ENCODE results near the gene SLC4A11. TPM values are rescaled to one million over a fixed set of nuclear protein-coding genes. Genes with fewer than 3 reads are reported as not detected.
A peak's percentile ranks its signal among the peaks of the same experiment; 100 is the strongest.

The SLC4A11 gene
- total RNA-seq (2014; rRNA removed; shearing (Covaris generic)), result 0.60 and 0.68 TPM in 2 replicates

DNA sequence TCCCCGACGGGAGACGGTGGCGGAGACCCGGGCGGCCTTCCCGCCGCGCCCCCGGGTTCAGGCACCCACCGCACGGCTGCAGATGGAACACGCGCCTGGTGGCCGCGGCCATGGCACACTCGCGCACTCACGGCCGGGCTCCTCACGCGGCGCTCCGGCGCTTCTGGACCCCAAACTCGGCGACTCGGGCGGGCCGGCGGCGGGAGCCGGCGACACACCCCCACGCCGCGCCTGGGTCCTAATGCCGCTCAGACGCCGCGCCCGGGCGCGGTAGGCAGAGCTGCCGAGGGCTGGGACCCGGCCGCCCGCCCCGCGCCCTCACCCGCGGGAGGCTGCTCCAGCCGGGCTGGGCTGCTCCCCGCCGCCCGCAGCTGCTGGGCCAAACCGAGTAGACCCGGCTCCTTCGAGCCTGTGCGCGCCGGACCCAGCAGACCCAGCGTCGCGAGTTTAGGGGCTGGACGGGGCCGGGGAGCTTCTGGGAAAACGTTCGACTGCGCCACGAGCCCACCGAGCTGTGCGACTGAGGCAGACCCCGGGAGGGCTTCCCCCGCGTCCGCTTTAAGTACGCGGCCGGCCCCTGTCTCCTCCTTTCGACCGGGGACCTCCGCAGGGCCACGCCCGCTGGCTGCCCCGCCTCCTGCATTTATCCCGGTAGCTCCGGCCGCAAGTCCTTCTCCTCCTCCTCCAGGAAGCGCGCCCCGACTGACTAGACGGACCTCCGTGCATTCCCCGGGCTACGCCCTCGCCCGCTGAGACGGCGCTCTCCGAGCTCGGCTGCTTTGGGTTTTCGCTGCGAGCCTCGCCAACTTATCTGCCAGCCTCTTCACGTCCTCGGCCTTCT, at the start of gene SLC4A11:
SLC4A11 (minus strand) TSS at position 165 of the 841 bp plus-strand sequence; CDS start at position 112, 53 bp downstream.
- peak; percentile 68 for DNase-seq (ENCODE audit: low read depth)

DNA sequence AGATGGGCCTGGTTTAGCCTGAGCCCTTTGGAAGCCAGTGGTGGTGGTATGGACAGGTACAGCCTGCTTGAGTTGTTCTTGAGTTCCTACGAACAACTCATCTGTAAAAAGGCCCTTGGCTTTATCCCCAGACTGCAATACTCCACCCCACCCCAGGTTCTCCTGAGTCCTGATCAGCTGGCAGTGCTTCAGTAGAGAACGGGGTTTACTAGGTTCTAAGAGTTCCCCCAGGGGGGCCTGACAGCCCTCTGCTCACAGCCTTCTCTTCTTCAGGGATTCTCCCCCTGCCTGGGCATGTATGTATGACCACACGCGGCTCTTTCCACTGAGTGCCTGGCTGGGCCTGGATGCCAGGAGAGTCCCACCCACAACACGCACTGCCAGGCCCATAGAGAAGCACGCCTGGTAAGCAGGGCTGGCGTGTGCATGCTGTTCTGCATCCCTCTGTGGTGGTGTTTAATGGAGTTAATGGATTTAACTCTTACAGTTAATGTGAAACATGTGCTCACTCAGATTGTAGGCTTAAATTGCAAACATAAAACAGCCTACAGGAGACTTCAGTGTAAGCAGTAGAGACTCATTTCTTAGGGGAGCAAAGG, 44.3 kb upstream of the SLC4A11 start:
- DNase-seq (ENCODE audit: low read depth), result no peak

DNA sequence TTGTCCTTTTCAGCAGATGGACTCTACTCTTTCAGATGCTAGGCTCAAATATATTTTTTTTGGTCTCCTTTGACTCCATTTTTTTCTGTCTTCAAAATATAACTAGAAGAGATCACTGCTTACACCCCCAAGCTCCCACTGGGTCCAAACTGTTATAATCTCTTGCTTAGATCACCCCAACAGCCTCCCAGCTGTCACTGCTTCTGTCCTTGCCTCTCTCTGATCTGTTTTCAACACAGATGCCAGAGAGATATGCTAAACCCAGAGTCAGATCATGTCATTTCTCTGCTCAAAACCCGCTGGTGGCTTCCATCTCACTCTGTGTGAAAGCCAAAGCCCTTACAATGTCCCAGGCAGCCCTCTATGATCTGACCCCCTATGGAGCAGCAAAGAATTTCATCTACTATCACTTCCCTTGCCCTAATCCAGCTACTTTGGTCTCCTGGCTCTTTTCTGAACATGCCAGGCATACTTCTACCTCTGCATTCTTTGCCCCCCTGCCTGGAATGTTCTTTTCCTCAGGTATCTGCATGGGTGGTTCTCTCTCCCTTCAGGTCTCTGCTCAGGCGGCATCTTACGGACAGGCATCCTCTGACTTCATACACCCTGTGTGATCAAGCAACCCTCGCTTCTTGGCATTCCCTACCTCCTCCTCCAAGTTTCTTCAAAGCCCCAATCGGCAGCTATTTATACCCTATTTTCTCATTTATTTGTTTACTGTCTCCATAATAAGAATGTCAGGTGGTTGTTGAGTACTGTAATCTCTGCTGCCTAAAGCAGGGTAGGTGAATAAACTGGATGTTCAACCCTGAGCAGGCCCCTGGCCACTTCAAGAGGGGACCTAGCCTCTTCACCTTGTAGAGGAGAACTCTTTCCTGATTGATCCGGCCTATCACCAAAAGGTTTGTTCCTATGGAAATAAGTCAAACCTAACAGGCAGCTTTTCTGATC, 43.6 kb upstream of the SLC4A11 start:
- DNase-seq (ENCODE audit: low read depth), result no peak

GRCh38 chr20:3281437-3281836, 42.4 kb upstream of the SLC4A11 start:
- DNase-seq (ENCODE audit: low read depth), result no peak

- DNase-seq (ENCODE audit: low read depth), result no peak
These were observed 40.8 kb upstream of the SLC4A11 start for GRCh38 chr20:3279761-3280160.

DNA sequence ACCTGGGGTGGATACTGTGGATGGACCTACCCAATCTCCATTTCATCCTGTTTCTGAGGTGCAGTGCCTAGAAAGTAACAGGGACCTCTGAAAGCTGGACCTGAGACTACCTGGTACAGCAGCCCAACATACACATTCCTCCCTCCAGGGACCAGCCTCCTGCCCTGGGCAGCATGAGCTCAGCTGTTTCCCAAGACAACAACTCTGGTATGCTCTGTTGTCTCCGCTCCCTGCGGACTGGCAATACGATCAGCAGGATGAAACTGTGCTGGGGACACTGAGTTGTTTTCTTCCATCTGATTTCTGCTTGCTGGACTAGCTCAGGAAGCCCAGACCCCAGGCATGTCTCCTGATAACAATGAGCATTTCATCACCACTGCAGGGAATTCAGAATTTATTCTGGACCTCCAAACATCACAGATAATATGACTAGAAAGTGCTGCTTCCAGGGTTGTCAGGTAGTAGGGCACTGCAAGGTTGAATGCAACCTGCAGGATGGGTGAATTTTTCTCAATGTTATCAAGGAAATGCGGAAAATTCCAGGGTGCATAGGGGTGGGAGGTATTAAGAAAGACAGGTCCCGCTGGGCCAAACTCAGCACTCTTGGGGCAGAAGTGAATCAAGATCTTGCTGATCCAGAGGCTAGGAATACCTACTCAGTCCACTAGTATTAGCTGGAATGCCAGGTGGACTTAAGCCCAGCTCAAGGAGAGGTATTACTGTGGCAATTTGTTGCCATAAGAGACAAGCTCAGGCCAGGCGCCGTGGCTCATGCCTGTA, 38.9 kb upstream of the SLC4A11 start:
- DNase-seq (ENCODE audit: low read depth), result no peak

- DNase-seq (ENCODE audit: low read depth), result peak; percentile 16
These were observed 37.7 kb upstream of the SLC4A11 start for GRCh38 chr20:3276680-3277015.

DNA sequence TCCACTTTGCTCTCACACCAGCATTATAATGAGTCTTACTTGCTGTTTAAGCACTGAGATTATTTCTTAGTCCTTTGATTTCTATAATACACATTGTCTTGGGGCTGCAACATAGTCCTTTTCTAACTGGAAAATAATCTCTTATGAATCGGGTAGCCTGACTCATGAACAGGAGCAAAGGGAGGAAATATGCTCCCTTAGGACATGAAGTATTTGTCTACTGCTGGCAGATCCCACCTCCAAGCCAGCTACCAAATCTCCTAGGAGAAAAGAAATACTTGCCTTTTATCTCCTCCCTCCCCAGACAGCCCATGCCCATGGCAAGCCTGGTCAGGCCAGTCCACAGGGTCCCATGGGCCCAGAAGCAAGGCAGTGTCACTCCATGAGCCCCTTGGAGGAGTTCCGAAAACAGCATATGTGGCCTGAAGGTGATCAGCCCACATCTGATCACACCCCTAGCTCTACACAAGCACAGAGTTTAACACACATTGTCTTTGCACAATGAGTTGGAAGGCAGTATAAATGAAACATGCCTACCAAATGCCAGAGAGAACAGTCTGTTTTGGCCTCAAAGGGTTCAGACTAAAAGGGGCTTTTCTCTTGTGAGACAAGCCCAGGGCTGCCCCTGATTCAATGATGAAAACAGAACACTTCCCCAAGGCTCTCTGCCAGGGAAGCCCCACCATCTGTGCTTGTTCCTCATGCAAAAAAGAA, 37.1 kb upstream of the SLC4A11 start:
- DNase-seq (ENCODE audit: low read depth), result no peak

GRCh38 chr20:3275064-3275935, 36.3 kb upstream of the SLC4A11 start:
- DNase-seq (ENCODE audit: low read depth), result no peak

- no peak for DNase-seq (ENCODE audit: low read depth)
These were observed 34.4 kb upstream of the SLC4A11 start for GRCh38 chr20:3273371-3273770.

DNA sequence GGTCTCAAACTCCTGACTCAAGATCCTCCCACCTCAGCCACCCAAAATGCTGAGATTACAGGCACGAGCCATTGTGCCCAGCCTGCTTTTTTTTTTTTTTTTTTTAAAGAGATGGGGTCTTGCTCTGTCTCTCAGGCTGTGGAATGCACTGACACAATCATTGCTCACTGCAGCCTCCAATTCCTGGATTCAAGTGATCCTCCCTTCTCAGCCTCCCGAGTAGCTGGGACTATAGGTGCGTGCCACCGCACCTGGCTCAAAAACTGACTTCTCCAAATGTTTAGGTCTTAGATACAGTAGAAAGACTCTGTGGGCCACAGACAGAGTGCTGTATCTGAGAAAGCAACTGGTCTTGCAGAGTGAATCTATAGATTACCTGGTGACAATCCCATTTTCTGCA, 31.1 kb upstream of the SLC4A11 start:
- DNase-seq (ENCODE audit: low read depth), result no peak

GRCh38 chr20:3262566-3262965, 23.6 kb upstream of the SLC4A11 start:
- no peak for DNase-seq (ENCODE audit: low read depth)

- DNase-seq (ENCODE audit: low read depth), result no peak
These were observed 19.4 kb upstream of the SLC4A11 start for GRCh38 chr20:3258429-3258828.

GRCh38 chr20:3255728-3256127, 16.7 kb upstream of the SLC4A11 start:
- DNase-seq (ENCODE audit: low read depth), result no peak

DNA sequence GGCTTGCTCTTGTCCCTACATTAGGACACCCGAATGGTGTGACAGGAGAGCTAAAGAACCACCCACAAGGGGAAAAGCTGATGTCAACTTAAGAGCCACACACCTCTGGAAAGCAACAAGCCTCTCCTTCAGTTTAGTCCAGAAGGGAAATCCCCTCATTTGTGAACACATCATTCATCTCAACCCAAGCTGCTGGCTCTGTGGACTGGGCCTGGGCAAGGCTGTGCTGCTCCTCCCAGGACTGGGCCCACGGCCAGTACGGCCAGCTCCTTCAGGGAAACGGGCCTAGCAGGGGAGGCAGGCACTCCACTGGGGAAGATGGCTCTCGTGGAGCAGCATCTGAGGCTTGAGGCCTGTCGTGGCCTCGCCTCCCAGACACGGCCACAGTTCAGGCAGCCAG, 12.8 kb upstream of the SLC4A11 start:
- no peak for DNase-seq (ENCODE audit: low read depth)

DNA sequence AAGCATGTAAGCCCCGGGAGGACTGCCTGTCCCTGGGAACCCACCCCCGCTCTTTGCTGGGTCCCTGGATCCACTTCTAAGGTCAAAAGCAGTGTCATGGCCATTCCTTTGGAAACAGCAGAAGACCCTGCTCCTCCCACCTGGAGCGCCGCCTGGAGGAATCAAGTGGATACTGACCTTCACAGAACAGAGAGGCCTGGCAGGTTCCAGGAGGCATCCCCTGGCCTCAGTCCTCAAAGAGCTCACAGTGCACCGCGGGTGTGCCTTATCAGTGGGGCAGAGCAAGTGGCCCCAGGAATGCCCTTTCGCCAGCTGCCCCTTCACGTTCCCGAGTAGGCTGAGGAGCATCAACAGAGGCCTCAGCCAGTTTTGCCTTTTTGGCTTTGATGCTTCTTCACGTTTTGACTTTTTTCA, 11.1 kb upstream of the SLC4A11 start:
- DNase-seq (ENCODE audit: low read depth), result no peak

DNA sequence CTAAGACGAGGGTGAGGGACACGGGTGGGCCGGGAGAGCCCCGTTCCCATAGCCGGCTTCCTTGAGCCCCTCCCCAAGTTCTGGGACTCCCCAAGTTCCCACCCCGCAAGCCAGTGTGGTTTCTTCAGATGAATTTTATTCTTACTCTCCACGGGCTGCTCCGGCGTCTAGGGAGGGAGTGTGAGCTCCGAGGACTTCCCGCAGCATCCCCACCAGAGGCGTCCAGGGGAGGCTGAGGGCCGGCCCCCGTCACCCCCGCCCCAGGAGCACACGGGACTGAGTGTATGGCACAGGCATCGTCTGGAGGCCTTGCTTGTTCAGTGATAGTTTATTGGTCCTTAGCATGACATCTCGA, 10.0 kb upstream of the SLC4A11 start:
- no peak for DNase-seq (ENCODE audit: low read depth)

- peak; percentile 57 for DNase-seq (ENCODE audit: low read depth)
These were observed 9.4 kb upstream of the SLC4A11 start for GRCh38 chr20:3248167-3248992.

DNA sequence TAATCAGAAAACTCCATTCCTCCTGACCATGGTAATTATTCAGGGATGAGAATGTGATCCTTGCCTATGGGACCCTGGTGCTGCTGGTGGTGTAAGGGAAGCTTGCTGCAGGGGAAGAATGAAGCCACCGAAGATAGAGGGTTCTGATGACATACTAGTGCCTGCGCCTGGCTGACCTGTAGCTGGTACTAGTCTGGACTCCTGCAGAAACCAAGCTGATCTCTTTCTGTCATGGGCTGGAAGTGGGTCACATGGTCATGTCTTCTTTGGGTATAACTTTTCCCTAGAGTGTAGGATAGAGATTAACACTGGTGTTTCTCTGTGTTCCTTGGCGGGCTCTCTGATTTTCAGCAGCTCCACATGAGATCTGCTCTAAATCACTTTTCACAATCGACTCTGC, 8.6 kb upstream of the SLC4A11 start:
- DNase-seq (ENCODE audit: low read depth), result no peak
